GM23338 (cell line): ENCODE results near the gene FOXQ1. TPM values are rescaled to one million over a fixed set of nuclear protein-coding genes. Genes with fewer than 3 reads are reported as not detected.

Source experiments
- ATAC-seq: fragments of 200-7000 bp; cut with Tn5 transposase; 3 replicates; pipeline ENCODE4 v1.9.1; 2020
- DNase-seq: peaks from one replicate; pipeline ENCODE4 v3.0.0-alpha.2; 2015; ENCODE audit warnings: low spot score
- H2AFZ ChIP-seq: fragments of 200-600 bp; sonication (generic); 2 replicates; pipeline ENCODE4 v1.8.0; 2016; ENCODE audit warnings: antibody characterized with exemption, mild to moderate bottlenecking, moderate library complexity
- H3F3A ChIP-seq: fragments of 200-600 bp; sonication (generic); replicated peaks from 2 replicates; pipeline ENCODE4 v1.8.0; 2017; ENCODE audit warnings: antibody characterized with exemption, mixed run types, low read depth
- H3K27ac ChIP-seq: fragments of 200-600 bp; sonication (generic); 2 replicates; pipeline ENCODE4 v1.6.1; 2016; ENCODE audit warnings: low read depth
- H3K27me3 ChIP-seq: fragments of 200-600 bp; sonication (generic); 2 replicates; pipeline ENCODE4 v1.8.0; 2016; ENCODE audit warnings: mild to moderate bottlenecking, mixed run types, moderate library complexity; ENCODE audit not compliant: insufficient read depth
- H3K36me3 ChIP-seq: fragments of 200-600 bp; sonication (generic); 2 replicates; pipeline ENCODE4 v1.8.0; 2016; ENCODE audit warnings: mild to moderate bottlenecking; ENCODE audit not compliant: insufficient read depth
- H3K4me1 ChIP-seq: fragments of 200-600 bp; sonication (generic); 2 replicates; pipeline ENCODE4 v1.8.0; 2016; ENCODE audit warnings: mild to moderate bottlenecking, moderate library complexity; ENCODE audit not compliant: insufficient read depth
- H3K4me2 ChIP-seq: fragments of 200-600 bp; sonication (generic); 2 replicates; pipeline ENCODE4 v1.7.1; 2017; ENCODE audit warnings: mixed run types
- H3K4me3 ChIP-seq: fragments of 200-600 bp; sonication (generic); 2 replicates; pipeline ENCODE4 v1.6.1; 2016; ENCODE audit warnings: mixed run types
- H3K79me2 ChIP-seq: fragments of 200-600 bp; sonication (generic); replicated peaks from 2 replicates; pipeline ENCODE4 v1.8.0; 2017; ENCODE audit warnings: mild to moderate bottlenecking; ENCODE audit not compliant: insufficient read depth
- H3K9me2 ChIP-seq: fragments of 200-600 bp; sonication (generic); 2 replicates; pipeline ENCODE4 v1.8.0; 2017; ENCODE audit not compliant: insufficient read depth
- H4K20me1 ChIP-seq: fragments of 200-600 bp; sonication (generic); replicated peaks from 2 replicates; pipeline ENCODE4 v1.8.0; 2017; ENCODE audit warnings: mild to moderate bottlenecking; ENCODE audit not compliant: insufficient read depth
- H3K27ac Mint-ChIP-seq: 2 replicates; pipeline ENCODE4 v1.8.0; 2020; ENCODE audit warnings: inconsistent platforms, mild to moderate bottlenecking, moderate library complexity, mixed read lengths
- H3K27me3 Mint-ChIP-seq: 3 replicates; pipeline ENCODE4 v1.8.0; 2022; ENCODE audit warnings: low read depth, mild to moderate bottlenecking, moderate library complexity, mixed read lengths, inconsistent platforms; ENCODE audit not compliant: insufficient read depth, poor library complexity
- H3K36me3 Mint-ChIP-seq: 3 replicates; pipeline ENCODE4 v1.8.0; 2021; ENCODE audit warnings: low read depth, mild to moderate bottlenecking, inconsistent platforms, moderate library complexity, mixed read lengths
- H3K4me1 Mint-ChIP-seq: 3 replicates; pipeline ENCODE4 v1.8.0; 2020; ENCODE audit warnings: mild to moderate bottlenecking, inconsistent platforms, mixed read lengths
- H3K4me3 Mint-ChIP-seq: 3 replicates; pipeline ENCODE4 v1.8.0; 2021; ENCODE audit warnings: moderate library complexity, mild to moderate bottlenecking, inconsistent platforms, mixed read lengths
- H3K9me3 Mint-ChIP-seq: 3 replicates; pipeline ENCODE4 v1.8.0; 2020; ENCODE audit warnings: moderate library complexity, mild to moderate bottlenecking, inconsistent platforms, mixed read lengths
- REST ChIP-seq: IDR thresholded peaks from one replicate; pipeline ENCODE4 v1.6.1; 2018; ENCODE audit warnings: antibody characterized with exemption; ENCODE audit not compliant: unreplicated experiment
- ZNF331 ChIP-seq: fragments of 250-450 bp; sonication (Bioruptor Pico); IDR thresholded peaks from 2 replicates; pipeline ENCODE4 v1.5.0; 2020; ENCODE audit warnings: low read depth, mild to moderate bottlenecking, moderate library complexity
- polyA plus RNA-seq: library from polyadenylated mRNA; unstranded; fragments of >200 nt; fragmentation: Nextera tagmentation; extraction: Ambion mirVana; gene quantifications from 2 replicates; pipeline ENCODE4 v1.2.1, GENCODE V29; 2016
- total RNA-seq: library from RNA; depleted of rRNA; stranded (reverse); fragments of >200 nt; shearing (Covaris generic); gene quantifications from 2 replicates; pipeline ENCODE4 v1.2.3, GENCODE V29; 2014
- TF ChIP-seq, protein P1 (sequence below): fragments of 250-450 bp; sonication (Bioruptor Pico); IDR thresholded peaks from 2 replicates; pipeline ENCODE4 v1.5.0; 2020; ENCODE audit warnings: mild to moderate bottlenecking, moderate library complexity
- TF ChIP-seq, protein P2 (sequence below), 2 experiments: fragments of 200-600 bp in 1 of 2; sonication (generic) in 1 of 2; conservative IDR thresholded peaks; 2 replicates each; pipeline versions ENCODE4 v1.5.1 to v1.6.1; 2016 to 2017; ENCODE audit warnings: antibody characterized with exemption in 2 of 2, low read depth in 2 of 2, mild to moderate bottlenecking in 2 of 2, moderate library complexity in 1 of 2

FOXQ1 gene
- total and polyA plus RNA-seq, 2 experiments from 2014 or later, result not detected

- TF ChIP-seq, protein P1, sequence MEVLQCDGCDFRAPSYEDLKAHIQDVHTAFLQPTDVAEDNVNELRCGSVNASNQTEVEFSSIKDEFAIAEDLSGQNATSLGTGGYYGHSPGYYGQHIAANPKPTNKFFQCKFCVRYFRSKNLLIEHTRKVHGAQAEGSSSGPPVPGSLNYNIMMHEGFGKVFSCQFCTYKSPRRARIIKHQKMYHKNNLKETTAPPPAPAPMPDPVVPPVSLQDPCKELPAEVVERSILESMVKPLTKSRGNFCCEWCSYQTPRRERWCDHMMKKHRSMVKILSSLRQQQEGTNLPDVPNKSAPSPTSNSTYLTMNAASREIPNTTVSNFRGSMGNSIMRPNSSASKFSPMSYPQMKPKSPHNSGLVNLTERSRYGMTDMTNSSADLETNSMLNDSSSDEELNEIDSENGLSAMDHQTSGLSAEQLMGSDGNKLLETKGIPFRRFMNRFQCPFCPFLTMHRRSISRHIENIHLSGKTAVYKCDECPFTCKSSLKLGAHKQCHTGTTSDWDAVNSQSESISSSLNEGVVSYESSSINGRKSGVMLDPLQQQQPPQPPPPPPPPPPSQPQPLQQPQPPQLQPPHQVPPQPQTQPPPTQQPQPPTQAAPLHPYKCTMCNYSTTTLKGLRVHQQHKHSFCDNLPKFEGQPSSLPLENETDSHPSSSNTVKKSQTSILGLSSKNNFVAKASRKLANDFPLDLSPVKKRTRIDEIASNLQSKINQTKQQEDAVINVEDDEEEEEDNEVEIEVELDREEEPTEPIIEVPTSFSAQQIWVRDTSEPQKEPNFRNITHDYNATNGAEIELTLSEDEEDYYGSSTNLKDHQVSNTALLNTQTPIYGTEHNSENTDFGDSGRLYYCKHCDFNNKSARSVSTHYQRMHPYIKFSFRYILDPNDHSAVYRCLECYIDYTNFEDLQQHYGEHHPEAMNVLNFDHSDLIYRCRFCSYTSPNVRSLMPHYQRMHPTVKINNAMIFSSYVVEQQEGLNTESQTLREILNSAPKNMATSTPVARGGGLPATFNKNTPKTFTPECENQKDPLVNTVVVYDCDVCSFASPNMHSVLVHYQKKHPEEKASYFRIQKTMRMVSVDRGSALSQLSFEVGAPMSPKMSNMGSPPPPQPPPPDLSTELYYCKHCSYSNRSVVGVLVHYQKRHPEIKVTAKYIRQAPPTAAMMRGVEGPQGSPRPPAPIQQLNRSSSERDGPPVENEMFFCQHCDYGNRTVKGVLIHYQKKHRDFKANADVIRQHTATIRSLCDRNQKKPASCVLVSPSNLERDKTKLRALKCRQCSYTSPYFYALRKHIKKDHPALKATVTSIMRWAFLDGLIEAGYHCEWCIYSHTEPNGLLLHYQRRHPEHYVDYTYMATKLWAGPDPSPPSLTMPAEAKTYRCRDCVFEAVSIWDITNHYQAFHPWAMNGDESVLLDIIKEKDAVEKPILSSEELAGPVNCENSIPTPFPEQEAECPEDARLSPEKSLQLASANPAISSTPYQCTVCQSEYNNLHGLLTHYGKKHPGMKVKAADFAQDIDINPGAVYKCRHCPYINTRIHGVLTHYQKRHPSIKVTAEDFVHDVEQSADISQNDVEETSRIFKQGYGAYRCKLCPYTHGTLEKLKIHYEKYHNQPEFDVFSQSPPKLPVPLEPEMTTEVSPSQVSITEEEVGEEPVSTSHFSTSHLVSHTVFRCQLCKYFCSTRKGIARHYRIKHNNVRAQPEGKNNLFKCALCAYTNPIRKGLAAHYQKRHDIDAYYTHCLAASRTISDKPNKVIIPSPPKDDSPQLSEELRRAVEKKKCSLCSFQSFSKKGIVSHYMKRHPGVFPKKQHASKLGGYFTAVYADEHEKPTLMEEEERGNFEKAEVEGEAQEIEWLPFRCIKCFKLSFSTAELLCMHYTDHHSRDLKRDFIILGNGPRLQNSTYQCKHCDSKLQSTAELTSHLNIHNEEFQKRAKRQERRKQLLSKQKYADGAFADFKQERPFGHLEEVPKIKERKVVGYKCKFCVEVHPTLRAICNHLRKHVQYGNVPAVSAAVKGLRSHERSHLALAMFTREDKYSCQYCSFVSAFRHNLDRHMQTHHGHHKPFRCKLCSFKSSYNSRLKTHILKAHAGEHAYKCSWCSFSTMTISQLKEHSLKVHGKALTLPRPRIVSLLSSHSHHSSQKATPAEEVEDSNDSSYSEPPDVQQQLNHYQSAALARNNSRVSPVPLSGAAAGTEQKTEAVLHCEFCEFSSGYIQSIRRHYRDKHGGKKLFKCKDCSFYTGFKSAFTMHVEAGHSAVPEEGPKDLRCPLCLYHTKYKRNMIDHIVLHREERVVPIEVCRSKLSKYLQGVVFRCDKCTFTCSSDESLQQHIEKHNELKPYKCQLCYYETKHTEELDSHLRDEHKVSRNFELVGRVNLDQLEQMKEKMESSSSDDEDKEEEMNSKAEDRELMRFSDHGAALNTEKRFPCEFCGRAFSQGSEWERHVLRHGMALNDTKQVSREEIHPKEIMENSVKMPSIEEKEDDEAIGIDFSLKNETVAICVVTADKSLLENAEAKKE (CRISPR knock-in tag), result no peak
- TF ChIP-seq ZNF331 (CRISPR knock-in tag), result no peak
These were observed 48.0 kb upstream of the FOXQ1 start (continued) for GRCh38 chr6:1263850-1264377.

- no peak overlapping the region for H3K27ac ChIP-seq
- H3K4me3 Mint-ChIP-seq, result no peak overlapping the region
- ATAC-seq (no peak), DNase-seq (no peak)
- H3K27me3 Mint-ChIP-seq, result peaks cover 8% of the 10 kb centered on the region
- no peak overlapping the region for H3K4me3 ChIP-seq
- H3K36me3 Mint-ChIP-seq, result no peaks in the 10 kb centered on the region
- TF ChIP-seq, protein P2, sequence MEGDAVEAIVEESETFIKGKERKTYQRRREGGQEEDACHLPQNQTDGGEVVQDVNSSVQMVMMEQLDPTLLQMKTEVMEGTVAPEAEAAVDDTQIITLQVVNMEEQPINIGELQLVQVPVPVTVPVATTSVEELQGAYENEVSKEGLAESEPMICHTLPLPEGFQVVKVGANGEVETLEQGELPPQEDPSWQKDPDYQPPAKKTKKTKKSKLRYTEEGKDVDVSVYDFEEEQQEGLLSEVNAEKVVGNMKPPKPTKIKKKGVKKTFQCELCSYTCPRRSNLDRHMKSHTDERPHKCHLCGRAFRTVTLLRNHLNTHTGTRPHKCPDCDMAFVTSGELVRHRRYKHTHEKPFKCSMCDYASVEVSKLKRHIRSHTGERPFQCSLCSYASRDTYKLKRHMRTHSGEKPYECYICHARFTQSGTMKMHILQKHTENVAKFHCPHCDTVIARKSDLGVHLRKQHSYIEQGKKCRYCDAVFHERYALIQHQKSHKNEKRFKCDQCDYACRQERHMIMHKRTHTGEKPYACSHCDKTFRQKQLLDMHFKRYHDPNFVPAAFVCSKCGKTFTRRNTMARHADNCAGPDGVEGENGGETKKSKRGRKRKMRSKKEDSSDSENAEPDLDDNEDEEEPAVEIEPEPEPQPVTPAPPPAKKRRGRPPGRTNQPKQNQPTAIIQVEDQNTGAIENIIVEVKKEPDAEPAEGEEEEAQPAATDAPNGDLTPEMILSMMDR (conservative IDR thresholded peaks at IDR 0.05; ENCODE audit: low read depth in 2 of 2), result peak in 1 of 2 experiments; percentile 23; a peak in 1 of 4 replicates
- TF ChIP-seq REST, result no peak
- H3K27ac Mint-ChIP-seq, result no peak overlapping the region
- no peaks in the 10 kb centered on the region for H3K9me2 ChIP-seq
- no peaks in the 10 kb centered on the region for H4K20me1 ChIP-seq
- peaks cover 10% of the 10 kb centered on the region for H3K4me1 ChIP-seq
- H3K4me1 Mint-ChIP-seq, result peaks cover 10% of the 10 kb centered on the region
- H3F3A ChIP-seq, result no peaks in the 10 kb centered on the region
- no peaks in the 10 kb centered on the region for H3K36me3 ChIP-seq
- H3K79me2 ChIP-seq, result no peaks in the 10 kb centered on the region
- no peak overlapping the region for H2AFZ ChIP-seq
- no peaks in the 10 kb centered on the region for H3K27me3 ChIP-seq
- H3K9me3 Mint-ChIP-seq, result no peaks in the 10 kb centered on the region
- H3K4me2 ChIP-seq, result no peak overlapping the region
These were observed 47.1 kb upstream of the FOXQ1 start for GRCh38 chr6:1264619-1265445.
